DOHH2 (cell line): ENCODE data around the gene NCAM2.

Source experiments
- H3F3A ChIP-seq: fragments of 200-600 bp; sonication (generic), shearing (Covaris generic); 2 replicates; pipeline ENCODE4 v1.6.0; 2016; ENCODE audit warnings: antibody characterized with exemption, mild to moderate bottlenecking; ENCODE audit not compliant: control insufficient read depth, insufficient read depth
- H3K27ac ChIP-seq: fragments of 200-600 bp; sonication (generic); 2 replicates; pipeline ENCODE4 v1.5.1; 2014; ENCODE audit warnings: low read depth, mild to moderate bottlenecking, low read length, moderate library complexity
- H3K27me3 ChIP-seq: fragments of 200-600 bp; sonication (generic); 2 replicates; pipeline ENCODE4 v1.6.1; 2014; ENCODE audit warnings: mild to moderate bottlenecking, low read length, mixed read lengths; ENCODE audit not compliant: control insufficient read depth
- H3K36me3 ChIP-seq: fragments of 200-600 bp; sonication (generic); 2 replicates; pipeline ENCODE4 v1.6.1; 2014; ENCODE audit warnings: mild to moderate bottlenecking, low read length, moderate library complexity, mixed read lengths; ENCODE audit not compliant: control insufficient read depth
- H3K4me1 ChIP-seq: fragments of 200-600 bp; sonication (generic); 2 replicates; pipeline ENCODE4 v1.6.1; 2014; ENCODE audit warnings: mild to moderate bottlenecking, low read length, mixed read lengths; ENCODE audit not compliant: control insufficient read depth
- H3K4me2 ChIP-seq: fragments of 200-600 bp; sonication (generic); 2 replicates; pipeline ENCODE4 v1.6.0; 2014; ENCODE audit warnings: mild to moderate bottlenecking, low read length, moderate library complexity
- H3K4me3 ChIP-seq: fragments of 200-600 bp; sonication (generic); 2 replicates; pipeline ENCODE4 v1.5.1; 2014; ENCODE audit warnings: mild to moderate bottlenecking, low read length, mixed read lengths
- H3K79me2 ChIP-seq: fragments of 200-600 bp; sonication (generic); 2 replicates; pipeline ENCODE4 v1.6.1; 2014; ENCODE audit warnings: mild to moderate bottlenecking, low read length, mixed read lengths; ENCODE audit not compliant: control insufficient read depth
- H3K9me2 ChIP-seq: fragments of 200-600 bp; sonication (generic); replicated peaks from 2 replicates; pipeline ENCODE4 v1.6.1; 2014; ENCODE audit warnings: mild to moderate bottlenecking, low read length, mixed read lengths; ENCODE audit not compliant: control insufficient read depth
- H3K9me3 ChIP-seq: fragments of 200-600 bp; sonication (generic); 2 replicates; pipeline ENCODE4 v1.6.1; 2014; ENCODE audit warnings: antibody characterized with exemption, low read length, mixed read lengths; ENCODE audit not compliant: control insufficient read depth, insufficient read depth
- H4K20me1 ChIP-seq: fragments of 200-600 bp; sonication (generic); 2 replicates; pipeline ENCODE4 v1.6.0; 2014; ENCODE audit warnings: low read depth, mild to moderate bottlenecking, antibody characterized with exemption, low read length, moderate library complexity; ENCODE audit not compliant: control insufficient read depth, insufficient read depth
- EZH2phosphoT487 ChIP-seq: fragments of 200-600 bp; sonication (generic); IDR thresholded peaks from 2 replicates; pipeline ENCODE4 v1.6.1; 2017; ENCODE audit warnings: borderline replicate concordance, mild to moderate bottlenecking, antibody characterized with exemption, low read length, moderate library complexity, mixed read lengths
- TF ChIP-seq, protein P1 (sequence below): fragments of 200-600 bp; sonication (generic); IDR thresholded peaks from one replicate; pipeline ENCODE4 v1.5.1; 2014; ENCODE audit warnings: antibody characterized with exemption, mild to moderate bottlenecking, low read depth, low read length; ENCODE audit not compliant: poor library complexity, severe bottlenecking

Gene NCAM2

DNA sequence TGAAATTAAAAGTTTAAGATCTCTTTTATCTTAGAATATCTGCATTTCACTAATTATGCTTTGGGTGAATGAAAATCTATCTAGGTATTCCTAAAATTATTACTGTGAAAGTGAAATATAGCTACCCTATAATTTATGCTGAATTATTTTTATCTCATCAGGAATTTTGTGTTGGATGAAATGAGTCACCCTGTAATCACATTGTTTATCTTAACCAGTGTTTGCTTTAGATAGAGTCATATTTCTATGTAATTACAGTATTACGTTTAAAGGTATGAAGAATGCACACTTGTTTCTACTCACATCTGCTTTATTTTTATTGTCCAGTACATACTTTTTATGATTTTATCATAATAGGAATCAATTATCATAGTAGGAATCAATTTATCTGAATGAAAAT lies 249.2 kb downstream of the NCAM2 start:
- Histone ChIP-seq H3K4me1 (no peaks in the 10 kb centered on the region), H3K4me3 (no peak overlapping the region), H3K27ac (no peak overlapping the region), H3F3A (no peaks in the 10 kb centered on the region), H3K9me2 (no peaks in the 10 kb centered on the region), H3K36me3 (no peaks in the 10 kb centered on the region), H3K9me3 (no peaks in the 10 kb centered on the region; the same call in 1 of the 2 replicates), H3K27me3 (no peaks in the 10 kb centered on the region), H3K79me2 (no peaks in the 10 kb centered on the region), H4K20me1 (no peaks in the 10 kb centered on the region), H3K4me2 (no peak overlapping the region)
- TF ChIP-seq, protein P1, sequence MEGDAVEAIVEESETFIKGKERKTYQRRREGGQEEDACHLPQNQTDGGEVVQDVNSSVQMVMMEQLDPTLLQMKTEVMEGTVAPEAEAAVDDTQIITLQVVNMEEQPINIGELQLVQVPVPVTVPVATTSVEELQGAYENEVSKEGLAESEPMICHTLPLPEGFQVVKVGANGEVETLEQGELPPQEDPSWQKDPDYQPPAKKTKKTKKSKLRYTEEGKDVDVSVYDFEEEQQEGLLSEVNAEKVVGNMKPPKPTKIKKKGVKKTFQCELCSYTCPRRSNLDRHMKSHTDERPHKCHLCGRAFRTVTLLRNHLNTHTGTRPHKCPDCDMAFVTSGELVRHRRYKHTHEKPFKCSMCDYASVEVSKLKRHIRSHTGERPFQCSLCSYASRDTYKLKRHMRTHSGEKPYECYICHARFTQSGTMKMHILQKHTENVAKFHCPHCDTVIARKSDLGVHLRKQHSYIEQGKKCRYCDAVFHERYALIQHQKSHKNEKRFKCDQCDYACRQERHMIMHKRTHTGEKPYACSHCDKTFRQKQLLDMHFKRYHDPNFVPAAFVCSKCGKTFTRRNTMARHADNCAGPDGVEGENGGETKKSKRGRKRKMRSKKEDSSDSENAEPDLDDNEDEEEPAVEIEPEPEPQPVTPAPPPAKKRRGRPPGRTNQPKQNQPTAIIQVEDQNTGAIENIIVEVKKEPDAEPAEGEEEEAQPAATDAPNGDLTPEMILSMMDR, result no peak
- TF ChIP-seq EZH2phosphoT487, result no peak

DNA sequence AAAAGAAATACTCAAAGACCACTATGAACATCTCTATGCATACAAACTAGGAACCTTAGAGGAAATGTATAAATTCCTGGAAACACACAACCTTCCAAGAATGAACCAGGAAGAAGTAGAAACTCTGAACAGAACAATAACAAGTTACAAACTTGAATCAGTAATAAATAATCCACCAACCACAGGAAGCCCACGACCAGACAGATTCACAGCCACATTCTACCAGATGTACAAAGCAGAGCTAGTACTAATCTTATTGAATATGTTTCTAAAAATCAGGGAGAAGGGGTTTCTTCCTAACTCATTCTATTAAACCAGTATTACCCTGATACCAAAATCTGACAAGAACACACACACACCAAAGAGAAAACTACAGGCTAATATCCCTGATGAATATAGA lies 263.8 kb downstream of the NCAM2 start:
- Histone ChIP-seq H3K4me2 (no peak overlapping the region), H3K79me2 (no peaks in the 10 kb centered on the region), H3K27me3 (no peaks in the 10 kb centered on the region), H3F3A (no peaks in the 10 kb centered on the region), H3K36me3 (no peaks in the 10 kb centered on the region), H3K27ac (no peak overlapping the region), H3K4me1 (no peaks in the 10 kb centered on the region), H3K4me3 (no peak overlapping the region), H4K20me1 (no peaks in the 10 kb centered on the region), H3K9me2 (no peaks in the 10 kb centered on the region), H3K9me3 (peaks cover 7% of the 10 kb centered on the region)
- TF ChIP-seq, protein P1, result no peak
- no peak for TF ChIP-seq EZH2phosphoT487

- H3K4me3 ChIP-seq, result no peak overlapping the region
Measured at GRCh38 chr21:21268061-21268471, 269.9 kb downstream of the NCAM2 start.

More at GRCh38 chr21:21268061-21268471, 269.9 kb downstream of the NCAM2 start:
- Histone ChIP-seq H3K79me2 (no peaks in the 10 kb centered on the region), H3K4me1 (no peaks in the 10 kb centered on the region), H3K27ac (no peak overlapping the region), H3K36me3 (no peaks in the 10 kb centered on the region), H3K27me3 (no peaks in the 10 kb centered on the region), H4K20me1 (no peaks in the 10 kb centered on the region), H3K9me3 (no peaks in the 10 kb centered on the region), H3F3A (no peaks in the 10 kb centered on the region), H3K9me2 (no peaks in the 10 kb centered on the region), H3K4me2 (no peak overlapping the region)
- TF ChIP-seq EZH2phosphoT487, result no peak
- TF ChIP-seq, protein P1, result no peak
